Endothelial cell of umbilical vein (primary cell): Measurements from ENCODE around the gene UST. TPM values are rescaled to one million over a fixed set of nuclear protein-coding genes. Genes with fewer than 3 reads are reported as not detected.

Experiments used
- BruUV-seq: library from RNA; stranded (reverse); fragments of 400-500 nt; replicated peaks from 2 replicates; lab custom pipeline; 2021; lab: Mats Ljungman, UMichigan
- CTCF ChIA-PET: fragments of 300-600, 350-600 bp; sonication (Branson Sonifier 250); formaldehyde crosslinking; loops from one replicate; lab custom pipeline; 2021; ENCODE audit warnings: antibody characterized with exemption, inconsistent platforms; lab: Charles Lee
- POLR2A ChIA-PET: fragments of 300-600, 350-600 bp; sonication (Branson Sonifier 250); formaldehyde crosslinking; loops from one replicate; lab custom pipeline; 2021; ENCODE audit warnings: antibody characterized with exemption, inconsistent platforms; lab: Charles Lee
- DNase-seq: peaks from one replicate; pipeline ENCODE4 v3.0.0-alpha.2; 2011; ENCODE audit warnings: low read depth, low spot score
- FAIRE-seq: peaks from 2 replicates; lab custom pipeline; 2011; peaks lifted over from hg19 to GRCh38; lab: Jason Lieb, UNC
- H2AFZ ChIP-seq: 2 replicates; pipeline ENCODE4 v1.6.0; 2012; ENCODE audit warnings: low read depth, low read length, control low read depth, inconsistent platforms
- H3K27ac ChIP-seq: 2 replicates; pipeline ENCODE4 v1.5.1; 2011; ENCODE audit warnings: low read depth, mild to moderate bottlenecking, control low read depth, low read length, moderate library complexity; ENCODE audit not compliant: insufficient read depth
- H3K27me3 ChIP-seq, 2 experiments: 2 replicates each; pipeline versions ENCODE4 v1.6.0 to v1.6.1; 2011; ENCODE audit warnings: low read length in 2 of 2, mixed read lengths in 1 of 2; ENCODE audit not compliant: control insufficient read depth in 2 of 2, insufficient read depth in 2 of 2
- H3K36me3 ChIP-seq, 2 experiments: 2 replicates in 1 of 2; 3 replicates in 1 of 2; pipeline ENCODE4 v1.5.1; 2011; ENCODE audit warnings: low read length in 2 of 2, mild to moderate bottlenecking in 1 of 2, moderate library complexity in 1 of 2; ENCODE audit not compliant: control insufficient read depth in 2 of 2, insufficient read depth in 2 of 2; ENCODE audit errors: extremely low read depth in 1 of 2
- H3K4me1 ChIP-seq: 3 replicates; pipeline ENCODE4 v1.5.1; 2011; ENCODE audit warnings: mild to moderate bottlenecking, low read length; ENCODE audit not compliant: control insufficient read depth, insufficient read depth; ENCODE audit errors: extremely low read depth
- H3K4me2 ChIP-seq: 2 replicates; pipeline ENCODE4 v1.6.1; 2011; ENCODE audit warnings: low read length, control low read depth, mixed read lengths; ENCODE audit not compliant: insufficient read depth
- H3K4me3 ChIP-seq, 3 experiments: fragments of 200-600 bp in 1 of 3; sonication (generic), shearing (Covaris generic) in 1 of 3; replicated peaks in 1 of 3; 2 replicates each; pipeline ENCODE4 v1.5.1; 2011 to 2016; ENCODE audit warnings: control low read depth in 3 of 3, low read length in 3 of 3, mild to moderate bottlenecking in 2 of 3, inconsistent platforms in 1 of 3, low read depth in 1 of 3, moderate library complexity in 1 of 3; ENCODE audit not compliant: insufficient read depth in 1 of 3
- H3K79me2 ChIP-seq: 2 replicates; pipeline ENCODE4 v1.6.0; 2012; ENCODE audit warnings: low read length, inconsistent platforms; ENCODE audit not compliant: control insufficient read depth, insufficient read depth
- H3K9ac ChIP-seq: replicated peaks from 2 replicates; pipeline ENCODE3; 2011; ENCODE audit warnings: low read length, control low read depth; ENCODE audit not compliant: insufficient read depth; ENCODE audit errors: extremely low read depth
- H3K9me1 ChIP-seq: replicated peaks from 3 replicates; pipeline ENCODE4 v1.6.0; 2011; ENCODE audit warnings: mild to moderate bottlenecking, low read length; ENCODE audit not compliant: control insufficient read depth, insufficient read depth; ENCODE audit errors: extremely low read depth
- H3K9me3 ChIP-seq: replicated peaks from 2 replicates; pipeline ENCODE4 v1.5.1; 2012; ENCODE audit warnings: low read length, inconsistent platforms; ENCODE audit not compliant: control insufficient read depth, insufficient read depth
- H4K20me1 ChIP-seq: replicated peaks from 2 replicates; pipeline ENCODE3; 2011; ENCODE audit warnings: mild to moderate bottlenecking, low read length; ENCODE audit not compliant: control insufficient read depth, insufficient read depth; ENCODE audit errors: extremely low read depth
- EZH2 ChIP-seq: IDR thresholded peaks from 2 replicates; pipeline ENCODE4 v1.6.1; 2012; ENCODE audit warnings: borderline replicate concordance, low read depth, mild to moderate bottlenecking, moderate library complexity, low read length, inconsistent platforms; ENCODE audit not compliant: severe bottlenecking
- FOS ChIP-seq: IDR thresholded peaks from 2 replicates; pipeline ENCODE4 v1.6.1; 2011; ENCODE audit warnings: mild to moderate bottlenecking, low read length, moderate library complexity, borderline replicate concordance; ENCODE audit not compliant: insufficient read depth
- GATA2 ChIP-seq: IDR thresholded peaks from 2 replicates; pipeline ENCODE4 v1.7.0; 2011; ENCODE audit warnings: low read depth, mild to moderate bottlenecking, moderate library complexity, mixed read lengths, low read length; ENCODE audit not compliant: insufficient read length, insufficient read depth
- JUN ChIP-seq: IDR thresholded peaks from 2 replicates; pipeline ENCODE4 v1.6.1; 2011; ENCODE audit warnings: borderline replicate concordance, low read depth; ENCODE audit not compliant: insufficient read length, insufficient read depth
- MYC ChIP-seq: IDR thresholded peaks from one replicate; pipeline ENCODE4 v1.6.1; 2011; ENCODE audit warnings: mild to moderate bottlenecking, low read depth, low read length
- POLR2A ChIP-seq: IDR thresholded peaks from 2 replicates; pipeline ENCODE4 v1.6.1; 2012; ENCODE audit warnings: low read depth, mild to moderate bottlenecking, control low read depth, low read length
- POLR2AphosphoS5 ChIP-seq: IDR thresholded peaks from 2 replicates; pipeline ENCODE4 v1.6.1; 2012; ENCODE audit warnings: low read depth, mild to moderate bottlenecking, control low read depth, low read length, moderate library complexity; ENCODE audit not compliant: insufficient read depth
- dilution Hi-C: fragments of 300-500 bp; cut with MboI; formaldehyde crosslinking; loops from one replicate; pipeline ENCODE4 v1.15.0; 2019; ENCODE audit warnings: low sequenced_read_pairs; ENCODE audit not compliant: extremely low pct_ligation_motif_present
- intact Hi-C: fragments of 100-400 bp; cut with micrococcal nuclease; formaldehyde crosslinking; loops from one replicate; pipeline ENCODE4 v1.10.0; 2022
- polyA plus RNA-seq, 4 experiments: library from polyadenylated mRNA; depleted of rRNA in 3 of 4; stranded (reverse) in 3 of 4; unstranded in 1 of 4; fragments of >200 nt; gene quantifications; 2 replicates each; pipeline versions ENCODE4 v1.2.1 to v1.2.3, GENCODE V29; 2011 to 2012; ENCODE audit warnings: missing spikeins in 1 of 4
- total RNA-seq: library from RNA; stranded (reverse); gene quantifications from 2 replicates; pipeline ENCODE4 v1.2.3, GENCODE V29; 2021
- TF ChIP-seq, protein P1 (sequence below): IDR thresholded peaks from 2 replicates; pipeline ENCODE4 v1.6.1; 2011; ENCODE audit not compliant: insufficient read depth, insufficient read length
- TF ChIP-seq, protein P2 (sequence below), 2 donors: IDR thresholded peaks; 1 replicate in 1 of 2; 2 replicates in 1 of 2; pipeline ENCODE4 v1.5.1; 2011; ENCODE audit warnings: low read length in 2 of 2, mild to moderate bottlenecking in 2 of 2, moderate library complexity in 2 of 2, control low read depth in 1 of 2, inconsistent platforms in 1 of 2, low read depth in 1 of 2; ENCODE audit not compliant: insufficient read depth in 1 of 2; ENCODE audit errors: extremely low read depth in 1 of 2

Gene UST
- total and polyA plus RNA-seq, 2 donors (not counting 3 experiments of a cell fraction or from before 2014, with no cell fraction given): 0.26 to 0.84 TPM

DNA sequence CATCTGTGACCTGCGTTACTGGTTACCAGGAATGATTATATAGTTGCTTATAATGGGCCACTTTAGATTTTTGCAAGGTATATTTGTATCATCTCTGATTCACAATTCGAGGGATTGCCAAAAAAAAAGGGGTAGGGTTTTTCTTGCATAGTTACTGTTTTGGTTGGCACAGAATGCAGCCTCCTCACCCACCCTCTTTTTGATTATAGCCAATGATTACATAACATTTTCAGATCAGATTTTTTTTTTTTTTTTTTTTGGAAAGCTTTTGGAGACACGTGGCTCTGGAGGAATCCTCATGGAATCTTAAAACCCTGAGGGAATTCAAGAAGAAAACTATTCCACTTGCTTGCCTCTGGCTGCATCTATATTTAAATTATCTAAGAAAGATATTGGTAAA lies 53.7 kb downstream of the UST start:
- POLR2A ChIA-PET: no interaction called here

More for the DNA sequence above, 53.7 kb downstream of the UST start:
- Histone ChIP-seq H3K9me3 (no peaks in the 10 kb centered on the region), H3K79me2 (no peaks in the 10 kb centered on the region), H3K9ac (no peak overlapping the region), H3K36me3 (no peaks in the 10 kb centered on the region), H3K4me3 (no peak overlapping the region), H3K9me1 (no peaks in the 10 kb centered on the region), H3K27ac (no peak overlapping the region), H3K4me1 (no peaks in the 10 kb centered on the region), H3K27me3 (peaks cover 0 to 2% of the 10 kb centered on the region in 2 experiments), H3K4me2 (no peak overlapping the region), H2AFZ (no peak overlapping the region), H4K20me1 (no peaks in the 10 kb centered on the region)
- TF ChIP-seq JUN (no peak), MYC (no peak), POLR2AphosphoS5 (no peak), GATA2 (no peak), EZH2 (no peak), POLR2A (no peak), FOS (no peak)
- TF ChIP-seq, protein P1, sequence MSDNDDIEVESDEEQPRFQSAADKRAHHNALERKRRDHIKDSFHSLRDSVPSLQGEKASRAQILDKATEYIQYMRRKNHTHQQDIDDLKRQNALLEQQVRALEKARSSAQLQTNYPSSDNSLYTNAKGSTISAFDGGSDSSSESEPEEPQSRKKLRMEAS: no peak
- TF ChIP-seq, protein P2, sequence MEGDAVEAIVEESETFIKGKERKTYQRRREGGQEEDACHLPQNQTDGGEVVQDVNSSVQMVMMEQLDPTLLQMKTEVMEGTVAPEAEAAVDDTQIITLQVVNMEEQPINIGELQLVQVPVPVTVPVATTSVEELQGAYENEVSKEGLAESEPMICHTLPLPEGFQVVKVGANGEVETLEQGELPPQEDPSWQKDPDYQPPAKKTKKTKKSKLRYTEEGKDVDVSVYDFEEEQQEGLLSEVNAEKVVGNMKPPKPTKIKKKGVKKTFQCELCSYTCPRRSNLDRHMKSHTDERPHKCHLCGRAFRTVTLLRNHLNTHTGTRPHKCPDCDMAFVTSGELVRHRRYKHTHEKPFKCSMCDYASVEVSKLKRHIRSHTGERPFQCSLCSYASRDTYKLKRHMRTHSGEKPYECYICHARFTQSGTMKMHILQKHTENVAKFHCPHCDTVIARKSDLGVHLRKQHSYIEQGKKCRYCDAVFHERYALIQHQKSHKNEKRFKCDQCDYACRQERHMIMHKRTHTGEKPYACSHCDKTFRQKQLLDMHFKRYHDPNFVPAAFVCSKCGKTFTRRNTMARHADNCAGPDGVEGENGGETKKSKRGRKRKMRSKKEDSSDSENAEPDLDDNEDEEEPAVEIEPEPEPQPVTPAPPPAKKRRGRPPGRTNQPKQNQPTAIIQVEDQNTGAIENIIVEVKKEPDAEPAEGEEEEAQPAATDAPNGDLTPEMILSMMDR (IDR thresholded peaks at IDR 0.05; ENCODE audit: extremely low read depth in 1 of 2, insufficient read depth in 1 of 2, low read depth in 1 of 2, low read length in 2 of 2): no peak
- CTCF ChIA-PET: interaction anchor here (1.0 to 1.2 kb wide), 3 partner anchors 15 to 45 kb away, joined by 3 read pairs; no protein-coding TSS in a partner anchor
- intact Hi-C loops (no loop called here), dilution Hi-C loops (no loop called here)
- no peak for DNase-seq
- BruUV-seq: no TSS peak
- FAIRE-seq: no peak
